Cardiac muscle cell (in vitro differentiated cells and primary cell): Measurements from ENCODE around the gene NCBP2. TPM values are rescaled to one million over a fixed set of nuclear protein-coding genes. Genes with fewer than 3 reads are reported as not detected.

Experiments
- DNase-seq, 2 donors: peaks; one replicate each; pipeline versions ENCODE4 v3.0.0 to v3.0.0-alpha.2; 2010 to 2017; ENCODE audit warnings: low read depth in 1 of 2, low spot score in 1 of 2
- H3K27ac ChIP-seq: fragments of 200-600 bp; sonication (generic); 2 replicates; pipeline ENCODE4 v1.5.1; 2016
- H3K27me3 ChIP-seq: fragments of 200-600 bp; sonication (generic); 2 replicates; pipeline ENCODE4 v1.6.0; 2016; ENCODE audit warnings: control low read depth
- H3K36me3 ChIP-seq: fragments of 200-600 bp; sonication (generic); 2 replicates; pipeline ENCODE4 v1.5.1; 2016; ENCODE audit warnings: control low read depth
- H3K4me1 ChIP-seq: fragments of 200-600 bp; sonication (generic); 2 replicates; pipeline ENCODE4 v1.8.1; 2017; ENCODE audit warnings: low read depth, mild to moderate bottlenecking, mixed run types
- H3K4me3 ChIP-seq: fragments of 200-600 bp; sonication (generic); 2 replicates; pipeline ENCODE4 v1.5.1; 2016; ENCODE audit warnings: mild to moderate bottlenecking
- H3K9me3 ChIP-seq: fragments of 200-600 bp; sonication (generic); 2 replicates; pipeline ENCODE4 v1.5.1; 2017; ENCODE audit warnings: low read depth, mild to moderate bottlenecking, control low read depth
- CTCF ChIP-seq: IDR thresholded peaks from 2 replicates; pipeline ENCODE4 v1.5.1; 2012; ENCODE audit warnings: low read depth, mild to moderate bottlenecking, low read length
- polyA plus RNA-seq: library from polyadenylated mRNA; unstranded; fragments of >200 nt; fragmentation: Nextera tagmentation; extraction: Ambion mirVana; gene quantifications from 2 replicates; pipeline ENCODE4 v1.2.1, GENCODE V29; 2016
- total RNA-seq: library from RNA; depleted of rRNA; stranded (reverse); fragments of >200 nt; gene quantifications from 2 replicates; pipeline ENCODE4 v1.2.3, GENCODE V29; 2016

Gene NCBP2
- total and polyA plus RNA-seq, 2 experiments from 2014 or later, result 52.9 to 98.9 TPM

GRCh38 chr3:196931828-196932587 is 10.3 kb downstream of the NCBP2 start:
- Histone ChIP-seq H3K36me3 (peaks cover 51% of the 10 kb centered on the region), H3K27ac (no peak overlapping the region), H3K4me1 (no peaks in the 10 kb centered on the region), H3K9me3 (no peaks in the 10 kb centered on the region), H3K27me3 (no peaks in the 10 kb centered on the region), H3K4me3 (no peak overlapping the region)
- TF ChIP-seq CTCF, result no peak
- no peak for DNase-seq

GRCh38 chr3:196931157-196931556 is 11.2 kb downstream of the NCBP2 start:
- Histone ChIP-seq H3K27me3 (no peaks in the 10 kb centered on the region), H3K4me3 (no peak overlapping the region), H3K27ac (no peak overlapping the region), H3K36me3 (peaks cover 43% of the 10 kb centered on the region), H3K9me3 (no peaks in the 10 kb centered on the region), H3K4me1 (no peaks in the 10 kb centered on the region)
- TF ChIP-seq CTCF, result no peak
- DNase-seq, result no peak

GRCh38 chr3:196927571-196928453 is 14.5 kb downstream of the NCBP2 start:
- H3K27ac ChIP-seq, result no peak overlapping the region
- H3K36me3 ChIP-seq, result peaks cover 33% of the 10 kb centered on the region

GRCh38 chr3:196920733-196921132 is 21.6 kb downstream of the NCBP2 start:
- no peak for DNase-seq
- Histone ChIP-seq H3K9me3 (no peaks in the 10 kb centered on the region), H3K27ac (no peak overlapping the region), H3K36me3 (peaks cover 11% of the 10 kb centered on the region), H3K4me3 (no peak overlapping the region), H3K4me1 (no peaks in the 10 kb centered on the region), H3K27me3 (no peaks in the 10 kb centered on the region)
- TF ChIP-seq CTCF, result no peak

More at GRCh38 chr3:196927571-196928453, 14.5 kb downstream of the NCBP2 start:
- no peak for DNase-seq
- Histone ChIP-seq H3K27me3 (no peaks in the 10 kb centered on the region), H3K9me3 (no peaks in the 10 kb centered on the region), H3K4me3 (no peak overlapping the region), H3K4me1 (no peaks in the 10 kb centered on the region)
- TF ChIP-seq CTCF, result no peak

- H3K9me3 ChIP-seq, result no peaks in the 10 kb centered on the region
- H3K4me1 ChIP-seq, result no peaks in the 10 kb centered on the region
- peaks cover 2% of the 10 kb centered on the region for H3K36me3 ChIP-seq
- H3K27ac ChIP-seq, result no peak overlapping the region
- no peak for DNase-seq
- H3K4me3 ChIP-seq, result no peak overlapping the region
- no peaks in the 10 kb centered on the region for H3K27me3 ChIP-seq
- TF ChIP-seq CTCF, result no peak
These were observed 23.4 kb downstream of the NCBP2 start for GRCh38 chr3:196918968-196919367.
